Measurements from ENCODE around the gene PIGU.

The PIGU gene

GRCh38 chr20:34622821-34623451 lies 54.0 kb downstream of the PIGU start:
- Histone ChIP-seq H3K27ac (ENCODE audit: low read depth, low read length) (no peak overlapping the region), H3K4me1 (ENCODE audit: control insufficient read depth, low read length) (peaks cover 4% of the 10 kb centered on the region; the same call in 1 of the 2 replicates), H3K4me2 (ENCODE audit: low read length) (no peak overlapping the region), H3F3A (ENCODE audit: control insufficient read depth, insufficient read depth) (peaks cover 11% of the 10 kb centered on the region), H3K79me2 (ENCODE audit: control insufficient read depth, low read length) (no peaks in the 10 kb centered on the region), H3K27me3 (ENCODE audit: control insufficient read depth, low read length) (no peaks in the 10 kb centered on the region), H4K20me1 (ENCODE audit: control insufficient read depth, insufficient read depth, low read depth, low read length) (no peaks in the 10 kb centered on the region), H3K36me3 (ENCODE audit: control insufficient read depth, low read length) (peaks cover 3% of the 10 kb centered on the region), H3K4me3 (ENCODE audit: low read length) (no peak overlapping the region), H3K9me3 (ENCODE audit: control insufficient read depth, insufficient read depth, low read length) (no peaks in the 10 kb centered on the region), H3K9me2 (replicated peaks; ENCODE audit: control insufficient read depth, low read length) (no peaks in the 10 kb centered on the region)
- no peak for TF ChIP-seq EZH2phosphoT487 (IDR thresholded peaks at IDR 0.05; ENCODE audit: borderline replicate concordance, low read length)
- TF ChIP-seq CTCF (IDR thresholded peaks at IDR 0.05; ENCODE audit: low read depth, low read length, poor library complexity, severe bottlenecking): no peak

- peaks cover 10% of the 10 kb centered on the region; the same call in 1 of the 2 replicates for H3K9me3 ChIP-seq (ENCODE audit: control insufficient read depth, insufficient read depth, low read length)
- TF ChIP-seq CTCF (IDR thresholded peaks at IDR 0.05; ENCODE audit: low read depth, low read length, poor library complexity, severe bottlenecking) (no peak), EZH2phosphoT487 (IDR thresholded peaks at IDR 0.05; ENCODE audit: borderline replicate concordance, low read length) (no peak)
- no peaks in the 10 kb centered on the region for H3K27me3 ChIP-seq (ENCODE audit: control insufficient read depth, low read length)
- peaks cover 4% of the 10 kb centered on the region; the same call in 1 of the 2 replicates for H3K4me1 ChIP-seq (ENCODE audit: control insufficient read depth, low read length)
- H3K36me3 ChIP-seq (ENCODE audit: control insufficient read depth, low read length): peaks cover 9% of the 10 kb centered on the region
- no peaks in the 10 kb centered on the region for H3K79me2 ChIP-seq (ENCODE audit: control insufficient read depth, low read length)
- no peaks in the 10 kb centered on the region for H3F3A ChIP-seq (ENCODE audit: control insufficient read depth, insufficient read depth)
- H3K4me3 ChIP-seq (ENCODE audit: low read length): no peak overlapping the region
- no peak overlapping the region for H3K4me2 ChIP-seq (ENCODE audit: low read length)
- H3K9me2 ChIP-seq (replicated peaks; ENCODE audit: control insufficient read depth, low read length): no peaks in the 10 kb centered on the region
- no peak overlapping the region for H3K27ac ChIP-seq (ENCODE audit: low read depth, low read length)
- no peaks in the 10 kb centered on the region for H4K20me1 ChIP-seq (ENCODE audit: control insufficient read depth, insufficient read depth, low read depth, low read length)
Measured at GRCh38 chr20:34621383-34622367, 55.2 kb downstream of the PIGU start.

GRCh38 chr20:34621036-34621343 lies 55.9 kb downstream of the PIGU start:
- Histone ChIP-seq H3K27ac (ENCODE audit: low read depth, low read length) (no peak overlapping the region), H3K4me1 (ENCODE audit: control insufficient read depth, low read length) (peaks cover 4% of the 10 kb centered on the region; the same call in 1 of the 2 replicates), H4K20me1 (ENCODE audit: control insufficient read depth, insufficient read depth, low read depth, low read length) (no peaks in the 10 kb centered on the region), H3K4me2 (ENCODE audit: low read length) (no peak overlapping the region), H3K4me3 (ENCODE audit: low read length) (no peak overlapping the region), H3K79me2 (ENCODE audit: control insufficient read depth, low read length) (no peaks in the 10 kb centered on the region), H3K27me3 (ENCODE audit: control insufficient read depth, low read length) (no peaks in the 10 kb centered on the region), H3K9me2 (replicated peaks; ENCODE audit: control insufficient read depth, low read length) (no peaks in the 10 kb centered on the region), H3K9me3 (ENCODE audit: control insufficient read depth, insufficient read depth, low read length) (peaks cover 10% of the 10 kb centered on the region; the same call in 1 of the 2 replicates), H3K36me3 (ENCODE audit: control insufficient read depth, low read length) (peaks cover 10% of the 10 kb centered on the region), H3F3A (ENCODE audit: control insufficient read depth, insufficient read depth) (no peaks in the 10 kb centered on the region)
- TF ChIP-seq CTCF (IDR thresholded peaks at IDR 0.05; ENCODE audit: low read depth, low read length, poor library complexity, severe bottlenecking): no peak
- no peak for TF ChIP-seq EZH2phosphoT487 (IDR thresholded peaks at IDR 0.05; ENCODE audit: borderline replicate concordance, low read length)

All from DOHH2 (cell line).